ENCODE measurements around the gene HEXIM1. TPM values are rescaled to one million over a fixed set of nuclear protein-coding genes. Genes with fewer than 3 reads are reported as not detected.
A peak's percentile ranks its signal among the peaks of the same experiment; 100 is the strongest.

HEXIM1 gene
- total and polyA plus RNA-seq, 2 donors: 8.8 to 33.9 TPM

GRCh38 chr17:45132320-45132571 is 16.0 kb upstream of the HEXIM1 start, which contains the start of gene PLCD3:
PLCD3 (minus strand) TSS chr17:45132515; CDS start chr17:45132410, 105 bp downstream.
- peaks cover 0 to 13% of the 10 kb centered on the region in 2 donors for H3K9me3 ChIP-seq (ENCODE audit: control insufficient read depth in 2 of 2, insufficient read depth in 1 of 2, low read length in 1 of 2)
- H3K27ac ChIP-seq (ENCODE audit: low read depth in 1 of 2, low read length in 1 of 2): peak within 1 kb of the TSS; percentile 78 to 90
- DNase-seq (ENCODE audit: low read depth in 6 of 9, low spot score in 9 of 9): no peak
- peak within 1 kb of the TSS; percentile 90 to 92 for H3K4me3 ChIP-seq (ENCODE audit: low read length in 2 of 2)
- H3K4me1 ChIP-seq (ENCODE audit: control insufficient read depth in 2 of 2, insufficient read depth in 2 of 2, low read length in 2 of 2): peaks cover 10 to 35% of the 10 kb centered on the region in 2 donors
- H3K36me3 ChIP-seq (ENCODE audit: control insufficient read depth in 2 of 2, insufficient read depth in 2 of 2, low read length in 1 of 2): no peaks in the 10 kb centered on the region
- WGBS: under 1% methylated on average over 36 of the region's 36 CpGs
- H3K27me3 ChIP-seq (ENCODE audit: control insufficient read depth in 2 of 2, insufficient read depth in 1 of 2, low read length in 1 of 2): peaks cover 8 to 38% of the 10 kb centered on the region in 2 donors

GRCh38 chr17:45132572-45133463 is 15.5 kb upstream of the HEXIM1 start:
- Histone ChIP-seq H3K27me3 (ENCODE audit: control insufficient read depth in 2 of 2, insufficient read depth in 1 of 2, low read length in 1 of 2) (peaks cover 8 to 38% of the 10 kb centered on the region in 2 donors), H3K36me3 (ENCODE audit: control insufficient read depth in 2 of 2, insufficient read depth in 2 of 2, low read length in 1 of 2) (no peaks in the 10 kb centered on the region), H3K27ac (ENCODE audit: low read depth in 1 of 2, low read length in 1 of 2) (peak overlapping the region; percentile 78 to 90), H3K4me1 (ENCODE audit: control insufficient read depth in 2 of 2, insufficient read depth in 2 of 2, low read length in 2 of 2) (peaks cover 10 to 35% of the 10 kb centered on the region in 2 donors), H3K9me3 (ENCODE audit: control insufficient read depth in 2 of 2, insufficient read depth in 1 of 2, low read length in 1 of 2) (peaks cover 0 to 13% of the 10 kb centered on the region in 2 donors), H3K4me3 (ENCODE audit: low read length in 2 of 2) (peak overlapping the region; percentile 90 to 92)
- WGBS: 1% methylated on average over 70 of the region's 71 CpGs
- peak in 6 of 9 donors; percentile 56 to 77 (median 60) for DNase-seq (ENCODE audit: low read depth in 6 of 9, low spot score in 9 of 9)

- peaks cover 10 to 35% of the 10 kb centered on the region in 2 donors for H3K4me1 ChIP-seq (ENCODE audit: control insufficient read depth in 2 of 2, insufficient read depth in 2 of 2, low read length in 2 of 2)
- no peaks in the 10 kb centered on the region for H3K36me3 ChIP-seq (ENCODE audit: control insufficient read depth in 2 of 2, insufficient read depth in 2 of 2, low read length in 1 of 2)
- peak within 1 kb of the TSS; percentile 20 to 77 for H3K27ac ChIP-seq (ENCODE audit: low read depth in 1 of 2, low read length in 1 of 2)
- H3K4me3 ChIP-seq (ENCODE audit: low read length in 2 of 2): peak within 1 kb of the TSS; percentile 51 to 65
- H3K27me3 ChIP-seq (ENCODE audit: control insufficient read depth in 2 of 2, insufficient read depth in 1 of 2, low read length in 1 of 2): peaks cover 11 to 34% of the 10 kb centered on the region in 2 donors
- WGBS: 6% methylated on average over 40 of the region's 40 CpGs
- H3K9me3 ChIP-seq (ENCODE audit: control insufficient read depth in 2 of 2, insufficient read depth in 1 of 2, low read length in 1 of 2): peaks cover 0 to 13% of the 10 kb centered on the region in 2 donors
- DNase-seq (ENCODE audit: low read depth in 6 of 9, low spot score in 9 of 9): peak; percentile 80 to 96 (median 90)
These were observed 12.9 kb upstream of the HEXIM1 start, which contains the start of gene ACBD4 for GRCh38 chr17:45135192-45135977. ACBD4 (plus strand) TSS chr17:45135687; CDS start chr17:45136145, 458 bp downstream.

DNA sequence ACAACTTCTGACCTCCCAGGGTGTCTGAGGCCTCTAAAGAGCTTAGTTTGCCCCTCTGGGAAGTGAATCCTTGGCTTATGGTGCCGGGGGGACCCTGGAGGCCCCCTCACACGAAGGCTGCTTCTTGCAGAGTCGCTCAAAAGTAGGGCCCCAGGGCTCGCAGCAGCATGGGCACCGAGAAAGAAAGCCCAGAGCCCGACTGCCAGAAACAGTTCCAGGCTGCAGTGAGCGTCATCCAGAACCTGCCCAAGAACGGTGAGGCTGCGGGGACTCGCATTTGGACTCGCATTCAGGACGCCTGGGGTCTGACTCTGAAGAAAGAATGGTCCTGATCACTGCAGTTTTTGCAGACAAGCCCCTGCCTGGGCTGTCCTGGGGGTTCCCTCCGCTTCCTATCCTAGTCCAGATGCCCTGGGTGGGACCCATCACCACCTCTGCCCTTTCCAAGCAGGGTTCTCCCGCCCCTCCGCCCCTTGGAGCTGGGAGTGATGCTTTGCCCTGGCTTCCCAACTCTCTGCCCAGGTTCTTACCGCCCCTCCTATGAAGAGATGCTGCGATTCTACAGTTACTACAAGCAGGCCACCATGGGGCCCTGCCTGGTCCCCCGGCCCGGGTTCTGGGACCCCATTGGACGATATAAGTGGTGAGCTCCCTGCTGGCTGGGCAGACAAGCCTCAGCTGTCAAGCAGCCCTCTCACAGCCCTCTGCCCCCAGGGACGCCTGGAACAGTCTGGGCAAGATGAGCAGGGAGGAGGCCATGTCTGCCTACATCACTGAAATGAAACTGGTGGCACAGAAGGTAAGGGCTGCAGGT is 12.1 kb upstream of the HEXIM1 start:
- peaks cover 0 to 13% of the 10 kb centered on the region in 2 donors for H3K9me3 ChIP-seq (ENCODE audit: control insufficient read depth in 2 of 2, insufficient read depth in 1 of 2, low read length in 1 of 2)
- H3K4me3 ChIP-seq (ENCODE audit: low read length in 2 of 2): peak overlapping the region; percentile 51 to 65
- 77% methylated on average over 21 of the region's 21 CpGs for WGBS
- peak overlapping the region; percentile 20 to 60 for H3K27ac ChIP-seq (ENCODE audit: low read depth in 1 of 2, low read length in 1 of 2)
- H3K27me3 ChIP-seq (ENCODE audit: control insufficient read depth in 2 of 2, insufficient read depth in 1 of 2, low read length in 1 of 2): peaks cover 6 to 26% of the 10 kb centered on the region in 2 donors
- DNase-seq (ENCODE audit: low read depth in 6 of 9, low spot score in 9 of 9): no peak
- H3K36me3 ChIP-seq (ENCODE audit: control insufficient read depth in 2 of 2, insufficient read depth in 2 of 2, low read length in 1 of 2): no peaks in the 10 kb centered on the region
- H3K4me1 ChIP-seq (ENCODE audit: control insufficient read depth in 2 of 2, insufficient read depth in 2 of 2, low read length in 2 of 2): peaks cover 10 to 35% of the 10 kb centered on the region in 2 donors

DNA sequence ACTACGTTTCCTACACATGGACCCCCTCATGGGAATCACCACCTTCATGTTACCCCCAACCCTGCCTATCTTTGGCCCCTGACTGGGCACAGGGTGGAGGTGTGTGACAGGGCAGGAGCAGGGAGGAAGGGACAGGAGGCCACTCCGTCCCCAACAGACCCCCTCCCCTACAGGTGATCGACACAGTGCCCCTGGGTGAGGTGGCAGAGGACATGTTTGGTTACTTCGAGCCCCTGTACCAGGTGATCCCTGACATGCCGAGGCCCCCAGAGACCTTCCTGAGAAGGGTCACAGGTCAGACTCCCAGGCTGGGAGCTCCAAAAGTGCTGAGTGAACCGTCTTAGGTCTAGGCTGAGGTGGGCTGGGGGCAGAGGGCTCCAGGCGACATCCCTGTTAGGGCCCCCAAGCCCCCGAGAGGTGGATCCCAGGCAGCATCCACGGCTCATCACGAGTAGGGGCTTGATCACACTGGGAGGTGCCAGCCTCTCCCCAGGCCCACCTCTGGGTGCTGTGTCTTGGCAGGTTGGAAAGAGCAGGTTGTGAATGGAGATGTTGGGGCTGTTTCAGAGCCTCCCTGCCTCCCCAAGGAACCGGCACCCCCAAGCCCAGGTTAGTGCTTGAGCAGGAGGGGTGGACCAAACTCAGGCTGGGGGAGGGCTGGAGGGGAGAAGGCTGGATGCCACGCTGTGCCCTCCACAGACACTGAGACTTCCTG is 11.3 kb upstream of the HEXIM1 start:
- peaks cover 0 to 13% of the 10 kb centered on the region in 2 donors for H3K9me3 ChIP-seq (ENCODE audit: control insufficient read depth in 2 of 2, insufficient read depth in 1 of 2, low read length in 1 of 2)
- no peaks in the 10 kb centered on the region for H3K36me3 ChIP-seq (ENCODE audit: control insufficient read depth in 2 of 2, insufficient read depth in 2 of 2, low read length in 1 of 2)
- no peak for DNase-seq (ENCODE audit: low read depth in 6 of 9, low spot score in 9 of 9)
- peaks cover 3 to 18% of the 10 kb centered on the region in 2 donors for H3K27me3 ChIP-seq (ENCODE audit: control insufficient read depth in 2 of 2, insufficient read depth in 1 of 2, low read length in 1 of 2)
- whole genome bisulfite sequencing: 97% methylated on average over 12 of the region's 12 CpGs
- peaks cover 5 to 29% of the 10 kb centered on the region in 2 donors for H3K4me1 ChIP-seq (ENCODE audit: control insufficient read depth in 2 of 2, insufficient read depth in 2 of 2, low read length in 2 of 2)
- H3K4me3 ChIP-seq (ENCODE audit: low read length in 2 of 2): no peak overlapping the region
- H3K27ac ChIP-seq (ENCODE audit: low read depth in 1 of 2, low read length in 1 of 2): no peak overlapping the region

DNA sequence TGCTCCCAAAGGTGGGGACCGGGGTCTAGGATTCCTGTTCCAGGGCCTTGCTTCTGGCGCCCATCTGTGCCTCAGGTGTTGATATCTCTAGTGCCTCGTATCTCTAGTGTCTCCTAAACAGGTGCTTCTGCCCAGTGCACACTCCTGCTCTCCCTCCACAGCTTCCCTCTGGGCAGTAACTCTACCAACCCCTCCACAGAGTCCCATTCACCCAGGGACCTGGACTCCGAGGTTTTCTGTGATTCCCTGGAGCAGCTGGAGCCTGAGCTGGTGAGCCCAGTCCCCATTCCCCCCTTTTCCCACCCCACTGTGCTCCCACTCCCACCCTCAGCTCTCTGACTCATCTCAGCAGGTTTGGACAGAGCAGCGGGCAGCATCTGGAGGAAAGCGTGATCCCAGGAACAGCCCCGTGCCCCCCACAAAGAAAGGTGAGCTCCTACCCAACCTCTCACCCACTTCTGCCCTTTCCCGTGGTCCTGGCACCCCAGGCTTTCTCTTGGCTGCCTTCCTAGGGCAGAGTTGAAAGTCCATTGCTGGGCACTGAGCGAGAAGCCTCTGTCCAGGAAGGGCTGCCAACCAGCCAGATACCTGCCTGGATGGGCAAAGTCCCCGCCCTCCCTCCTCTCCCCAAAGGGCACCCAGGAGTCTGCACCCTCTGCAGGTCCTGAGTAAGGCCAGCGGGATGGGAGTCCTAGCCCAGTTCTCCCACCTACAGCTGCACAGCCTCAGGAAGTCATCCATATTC is 10.5 kb upstream of the HEXIM1 start:
- peaks cover 0 to 10% of the 10 kb centered on the region in 2 donors for H3K9me3 ChIP-seq (ENCODE audit: control insufficient read depth in 2 of 2, insufficient read depth in 1 of 2, low read length in 1 of 2)
- H3K27ac ChIP-seq (ENCODE audit: low read depth in 1 of 2, low read length in 1 of 2): no peak overlapping the region
- peaks cover 3 to 17% of the 10 kb centered on the region in 2 donors for H3K27me3 ChIP-seq (ENCODE audit: control insufficient read depth in 2 of 2, insufficient read depth in 1 of 2, low read length in 1 of 2)
- H3K36me3 ChIP-seq (ENCODE audit: control insufficient read depth in 2 of 2, insufficient read depth in 2 of 2, low read length in 1 of 2): no peaks in the 10 kb centered on the region
- H3K4me3 ChIP-seq (ENCODE audit: low read length in 2 of 2): no peak overlapping the region
- WGBS: 94% methylated on average over 11 of the region's 11 CpGs
- DNase-seq (ENCODE audit: low read depth in 6 of 9, low spot score in 9 of 9): no peak
- peaks cover 4 to 26% of the 10 kb centered on the region in 2 donors for H3K4me1 ChIP-seq (ENCODE audit: control insufficient read depth in 2 of 2, insufficient read depth in 2 of 2, low read length in 2 of 2)

DNA sequence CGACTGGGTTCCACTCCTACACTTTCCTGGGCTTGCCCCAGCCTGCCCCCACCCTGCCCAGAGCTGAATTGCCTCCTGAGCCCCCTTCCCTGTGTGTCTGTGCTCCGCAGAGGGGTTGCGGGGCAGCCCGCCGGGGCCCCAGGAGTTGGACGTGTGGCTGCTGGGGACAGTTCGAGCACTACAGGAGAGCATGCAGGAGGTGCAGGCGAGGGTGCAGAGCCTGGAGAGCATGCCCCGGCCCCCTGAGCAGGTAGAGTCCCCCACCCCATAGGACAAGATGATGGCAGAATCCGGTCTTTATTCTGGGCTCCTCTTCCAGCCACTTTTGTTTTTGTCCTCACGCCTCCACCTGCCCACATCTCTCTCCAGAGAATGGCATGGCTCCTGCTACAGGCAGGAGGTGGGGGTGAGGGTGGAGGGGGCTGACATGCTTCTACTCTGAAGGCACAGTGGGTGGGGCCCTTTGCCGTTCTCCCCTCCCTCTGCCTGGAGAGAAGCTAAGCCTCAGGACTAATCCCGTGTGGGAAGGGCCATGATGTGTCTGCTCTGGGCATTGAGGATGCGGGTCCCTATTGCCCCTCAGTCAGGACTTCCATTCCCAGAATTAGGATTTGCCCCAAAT is 9.3 kb upstream of the HEXIM1 start:
- Histone ChIP-seq H3K36me3 (ENCODE audit: control insufficient read depth in 2 of 2, insufficient read depth in 2 of 2, low read length in 1 of 2) (no peaks in the 10 kb centered on the region), H3K4me1 (ENCODE audit: control insufficient read depth in 2 of 2, insufficient read depth in 2 of 2, low read length in 2 of 2) (peaks cover 5 to 31% of the 10 kb centered on the region in 2 donors), H3K4me3 (ENCODE audit: low read length in 2 of 2) (no peak overlapping the region), H3K27me3 (ENCODE audit: control insufficient read depth in 2 of 2, insufficient read depth in 1 of 2, low read length in 1 of 2) (peaks cover 3 to 24% of the 10 kb centered on the region in 2 donors), H3K9me3 (ENCODE audit: control insufficient read depth in 2 of 2, insufficient read depth in 1 of 2, low read length in 1 of 2) (peaks cover 0 to 7% of the 10 kb centered on the region in 2 donors), H3K27ac (ENCODE audit: low read depth in 1 of 2, low read length in 1 of 2) (no peak overlapping the region)
- WGBS: 96% methylated on average over 14 of the region's 14 CpGs
- DNase-seq (ENCODE audit: low read depth in 6 of 9, low spot score in 9 of 9): no peak

Data from thymus (tissue), 11 donors.